Activated CD8-positive, alpha-beta T cell treated with anti-CD3 and anti-CD28 coated beads for 36 hours (primary cell): Measurements from ENCODE around the gene XPR1. TPM values are rescaled to one million over a fixed set of nuclear protein-coding genes. Genes with fewer than 3 reads are reported as not detected.
"Not testable (repeated sequence)": the region's sequence is repeated elsewhere in the genome, so short reads cannot be mapped to it uniquely, and the experiment has no call there.

Source experiments
- ATAC-seq: fragments of 200-7000 bp; cut with Tn5 transposase; one replicate; pipeline ENCODE4 v1.10.0; 2021; ENCODE audit warnings: mild to moderate bottlenecking, moderate library complexity
- CTCF ChIA-PET: fragments of 350-600 bp; sonication (Branson Sonifier 250); formaldehyde crosslinking; loops from one replicate; lab custom pipeline; 2021; ENCODE audit warnings: antibody characterized with exemption; lab: Charles Lee
- POLR2A ChIA-PET: fragments of 350-600 bp; sonication (Branson Sonifier 250); formaldehyde crosslinking; loops from one replicate; lab custom pipeline; 2021; ENCODE audit warnings: antibody characterized with exemption; lab: Charles Lee
- DNase-seq: peaks from one replicate; pipeline ENCODE4 v3.0.0-alpha.2; 2020
- H3K27ac Mint-ChIP-seq: one replicate; pipeline ENCODE4 v1.8.0; 2021; ENCODE audit warnings: mild to moderate bottlenecking, mixed read lengths
- H3K27me3 Mint-ChIP-seq: one replicate; pipeline ENCODE4 v1.8.0; 2021; ENCODE audit warnings: mixed read lengths
- H3K36me3 Mint-ChIP-seq: one replicate; pipeline ENCODE4 v1.8.0; 2021; ENCODE audit warnings: low read depth, mixed read lengths
- H3K4me1 Mint-ChIP-seq: one replicate; pipeline ENCODE4 v1.8.0; 2021; ENCODE audit warnings: low read depth, mixed read lengths
- H3K4me3 Mint-ChIP-seq: one replicate; pipeline ENCODE4 v1.8.0; 2021; ENCODE audit warnings: mild to moderate bottlenecking, moderate library complexity, mixed read lengths
- H3K9me3 Mint-ChIP-seq: one replicate; pipeline ENCODE4 v1.8.0; 2021; ENCODE audit warnings: mixed read lengths
- CTCF ChIP-seq: fragments of 200-600 bp; IDR thresholded peaks from one replicate; pipeline ENCODE4 v1.8.0; 2022; ENCODE audit warnings: antibody characterized with exemption, mild to moderate bottlenecking
- intact Hi-C: fragments of 100-400 bp; cut with micrococcal nuclease; formaldehyde crosslinking; loops from one replicate; pipeline ENCODE4 v1.10.0; 2022
- total RNA-seq, 2 experiments: library from RNA; stranded (reverse); gene quantifications; one replicate each; pipeline ENCODE4 v1.2.3, GENCODE V29; 2021

The XPR1 gene
- total RNA-seq, 2 experiments from 2014 or later, result 12.8 to 14.4 TPM

- TF ChIP-seq CTCF, result no peak
- intact Hi-C loops, result no loop called here
- no peaks in the 10 kb centered on the region for H3K27me3 Mint-ChIP-seq
- POLR2A ChIA-PET, result no interaction called here
- CTCF ChIA-PET, result no interaction called here
- H3K4me1 Mint-ChIP-seq, result no peaks in the 10 kb centered on the region
- ATAC-seq (no peak), DNase-seq (no peak)
- no peak overlapping the region for H3K4me3 Mint-ChIP-seq
- no peak overlapping the region for H3K27ac Mint-ChIP-seq
- H3K36me3 Mint-ChIP-seq, result peaks cover 18% of the 10 kb centered on the region
- peaks cover 2% of the 10 kb centered on the region for H3K9me3 Mint-ChIP-seq
These were observed 184.3 kb downstream of the XPR1 start for GRCh38 chr1:180816132-180816531.

GRCh38 chr1:180821970-180822369, 190.1 kb downstream of the XPR1 start:
- peaks cover 2% of the 10 kb centered on the region for H3K9me3 Mint-ChIP-seq
- CTCF ChIA-PET, result no interaction called here

GRCh38 chr1:180831507-180831906, 199.7 kb downstream of the XPR1 start:
- H3K4me3 Mint-ChIP-seq, DNase-seq, ATAC-seq, POLR2A ChIA-PET, CTCF ChIA-PET, intact Hi-C loops, H3K4me1 Mint-ChIP-seq, H3K27me3 Mint-ChIP-seq, H3K27ac Mint-ChIP-seq: not testable (repeated sequence)
- H3K9me3 Mint-ChIP-seq, result peaks cover 16% of the 10 kb centered on the region
- H3K36me3 Mint-ChIP-seq, result peaks cover 55% of the 10 kb centered on the region

More at GRCh38 chr1:180821970-180822369, 190.1 kb downstream of the XPR1 start:
- POLR2A ChIA-PET, result no interaction called here
- ATAC-seq (no peak), DNase-seq (no peak)
- Mint-ChIP-seq H3K4me3 (no peak overlapping the region), H3K27me3 (no peaks in the 10 kb centered on the region), H3K36me3 (peaks cover 7% of the 10 kb centered on the region), H3K4me1 (no peaks in the 10 kb centered on the region), H3K27ac (no peak overlapping the region)
- intact Hi-C loops, result no loop called here
- no peak for TF ChIP-seq CTCF

GRCh38 chr1:180833180-180833579, 201.4 kb downstream of the XPR1 start:
- CTCF ChIA-PET, result not testable (repeated sequence)

GRCh38 chr1:180836449-180836848, 204.6 kb downstream of the XPR1 start:
- ATAC-seq (no peak), DNase-seq (no peak)
- Mint-ChIP-seq H3K36me3 (peaks cover 49% of the 10 kb centered on the region), H3K27me3 (no peaks in the 10 kb centered on the region), H3K27ac (no peak overlapping the region), H3K4me1 (peaks cover 11% of the 10 kb centered on the region), H3K4me3 (no peak overlapping the region), H3K9me3 (peaks cover 11% of the 10 kb centered on the region)
- ChIA-PET CTCF (no interaction called here), POLR2A (no interaction called here)
- no peak for TF ChIP-seq CTCF
- intact Hi-C loops, result no loop called here

More at GRCh38 chr1:180833180-180833579, 201.4 kb downstream of the XPR1 start:
- peaks cover 62% of the 10 kb centered on the region for H3K36me3 Mint-ChIP-seq
- intact Hi-C loops, ATAC-seq, DNase-seq, H3K27me3 Mint-ChIP-seq, H3K4me3 Mint-ChIP-seq, POLR2A ChIA-PET, H3K27ac Mint-ChIP-seq: not testable (repeated sequence)
- H3K4me1 Mint-ChIP-seq, result peaks cover 11% of the 10 kb centered on the region
- peaks cover 16% of the 10 kb centered on the region for H3K9me3 Mint-ChIP-seq

GRCh38 chr1:180837020-180837419, 205.2 kb downstream of the XPR1 start:
- peaks cover 9% of the 10 kb centered on the region for H3K9me3 Mint-ChIP-seq
- intact Hi-C loops, result no loop called here
- H3K27me3 Mint-ChIP-seq, result no peaks in the 10 kb centered on the region
- ChIA-PET POLR2A (no interaction called here), CTCF (no interaction called here)
- H3K27ac Mint-ChIP-seq, result no peak overlapping the region
- peaks cover 11% of the 10 kb centered on the region for H3K4me1 Mint-ChIP-seq
- TF ChIP-seq CTCF, result no peak
- H3K36me3 Mint-ChIP-seq, result peaks cover 43% of the 10 kb centered on the region
- ATAC-seq (peak; percentile 24), DNase-seq (no peak)
- no peak overlapping the region for H3K4me3 Mint-ChIP-seq
